AG04450 (cell line): ENCODE data around the gene NFAM1. TPM values are rescaled to one million over a fixed set of nuclear protein-coding genes. Genes with fewer than 3 reads are reported as not detected.

ENCODE experiments used
- CTCF ChIA-PET: fragments of 300-600, 350-600 bp; formaldehyde crosslinking; extraction: SDS; loops from one replicate; lab custom pipeline; 2022; ENCODE audit warnings: antibody characterized with exemption, inconsistent platforms; lab: Charles Lee
- POLR2A ChIA-PET: fragments of 350-600 bp; formaldehyde crosslinking; extraction: SDS; loops from one replicate; lab custom pipeline; 2021; ENCODE audit warnings: antibody characterized with exemption, inconsistent platforms; lab: Yijun Ruan, JAX
- DNase-seq: peaks from one replicate; pipeline ENCODE4 v3.0.0-alpha.2; 2011; ENCODE audit warnings: low read depth, low spot score
- H3K27ac ChIP-seq: one replicate; pipeline ENCODE4 v1.5.1; 2012; ENCODE audit warnings: low read depth, low read length, control low read depth
- H3K27me3 ChIP-seq: one replicate; pipeline ENCODE4 v1.6.0; 2012; ENCODE audit warnings: low read length; ENCODE audit not compliant: control insufficient read depth, insufficient read depth
- H3K4me3 ChIP-seq: 2 replicates; pipeline ENCODE4 v1.5.1; 2011; ENCODE audit warnings: mild to moderate bottlenecking, low read depth, low read length, control low read depth
- H3K9me3 ChIP-seq: 2 replicates; pipeline ENCODE4 v1.5.1; 2012; ENCODE audit warnings: low read length; ENCODE audit not compliant: control insufficient read depth, insufficient read depth
- polyA plus RNA-seq: library from polyadenylated mRNA; depleted of rRNA; stranded (reverse); fragments of >200 nt; gene quantifications from 2 replicates; pipeline ENCODE4 v1.2.3, GENCODE V29; 2011
- TF ChIP-seq, protein P1 (sequence below): IDR thresholded peaks from 2 replicates; pipeline ENCODE4 v1.5.1; 2011; ENCODE audit warnings: low read depth, low read length, control low read depth, inconsistent platforms

The NFAM1 gene
- polyA plus RNA-seq, 1 experiment, result not detected

DNA sequence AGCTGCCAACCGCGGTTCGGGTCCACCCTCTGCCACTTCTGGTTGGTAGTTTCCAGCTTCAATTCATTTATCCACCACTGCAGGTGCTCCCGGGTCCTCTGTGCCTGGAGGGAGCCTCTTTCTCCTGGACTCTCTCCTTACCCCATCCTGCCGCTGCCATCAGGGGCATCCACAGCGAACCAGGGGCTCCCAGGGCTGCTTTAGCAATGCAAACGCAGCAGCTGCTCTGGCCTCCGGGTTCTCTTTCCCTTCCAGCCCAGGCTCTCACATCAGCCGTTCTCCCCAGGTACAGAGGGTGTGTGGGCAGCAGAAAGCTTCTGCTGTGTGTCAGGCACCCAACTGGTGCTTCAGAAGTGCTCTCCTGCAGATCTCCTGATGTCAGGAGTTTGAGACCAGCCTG is 27.9 kb downstream of the NFAM1 start:
- no peak for DNase-seq
- POLR2A ChIA-PET, result no interaction called here
- TF ChIP-seq, protein P1, sequence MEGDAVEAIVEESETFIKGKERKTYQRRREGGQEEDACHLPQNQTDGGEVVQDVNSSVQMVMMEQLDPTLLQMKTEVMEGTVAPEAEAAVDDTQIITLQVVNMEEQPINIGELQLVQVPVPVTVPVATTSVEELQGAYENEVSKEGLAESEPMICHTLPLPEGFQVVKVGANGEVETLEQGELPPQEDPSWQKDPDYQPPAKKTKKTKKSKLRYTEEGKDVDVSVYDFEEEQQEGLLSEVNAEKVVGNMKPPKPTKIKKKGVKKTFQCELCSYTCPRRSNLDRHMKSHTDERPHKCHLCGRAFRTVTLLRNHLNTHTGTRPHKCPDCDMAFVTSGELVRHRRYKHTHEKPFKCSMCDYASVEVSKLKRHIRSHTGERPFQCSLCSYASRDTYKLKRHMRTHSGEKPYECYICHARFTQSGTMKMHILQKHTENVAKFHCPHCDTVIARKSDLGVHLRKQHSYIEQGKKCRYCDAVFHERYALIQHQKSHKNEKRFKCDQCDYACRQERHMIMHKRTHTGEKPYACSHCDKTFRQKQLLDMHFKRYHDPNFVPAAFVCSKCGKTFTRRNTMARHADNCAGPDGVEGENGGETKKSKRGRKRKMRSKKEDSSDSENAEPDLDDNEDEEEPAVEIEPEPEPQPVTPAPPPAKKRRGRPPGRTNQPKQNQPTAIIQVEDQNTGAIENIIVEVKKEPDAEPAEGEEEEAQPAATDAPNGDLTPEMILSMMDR, result no peak
- CTCF ChIA-PET, result no interaction called here
- no peak overlapping the region for H3K4me3 ChIP-seq
- no peaks in the 10 kb centered on the region for H3K9me3 ChIP-seq
- peaks cover 26% of the 10 kb centered on the region for H3K27me3 ChIP-seq
- no peak overlapping the region for H3K27ac ChIP-seq

DNA sequence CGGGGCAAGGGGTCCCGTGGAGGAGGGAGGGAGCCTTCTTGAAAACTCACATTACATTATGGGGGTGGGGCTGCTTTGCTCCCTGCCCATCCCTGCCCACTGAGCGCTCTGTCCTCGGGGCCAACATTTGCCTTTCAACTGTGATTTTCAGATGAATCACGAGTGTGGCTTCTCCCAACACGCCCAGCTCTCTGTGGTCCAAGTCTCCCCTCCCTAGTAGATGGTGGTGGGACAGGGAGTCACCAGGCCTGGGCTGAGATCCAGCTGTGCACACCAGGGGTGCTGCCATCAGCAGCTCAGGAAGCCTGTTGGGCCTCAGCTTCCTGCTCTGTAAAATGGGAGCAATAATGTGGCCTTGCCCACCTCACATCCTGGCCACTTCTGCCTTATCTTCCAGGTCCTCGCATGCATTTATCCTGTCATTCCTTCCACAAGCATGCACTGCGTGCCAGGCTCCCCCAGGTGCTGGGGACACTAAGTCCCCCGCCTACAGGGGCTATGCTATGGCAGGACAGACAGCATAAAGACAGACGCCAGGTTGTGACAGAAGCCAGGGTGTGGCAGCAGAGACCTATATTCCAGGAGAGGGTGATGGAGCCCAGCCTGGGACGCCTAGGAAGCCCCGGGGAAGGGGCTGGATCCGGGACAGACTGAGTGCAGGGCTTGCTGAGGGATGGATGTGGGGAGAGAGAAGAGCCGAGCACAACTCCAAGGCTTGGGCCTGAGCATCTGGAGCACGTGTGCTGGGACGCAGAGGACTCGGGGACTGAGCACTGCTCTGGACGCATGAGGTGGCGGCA is 30.5 kb downstream of the NFAM1 start:
- H3K27ac ChIP-seq, result no peak overlapping the region
- ChIA-PET CTCF (no interaction called here), POLR2A (no interaction called here)
- H3K27me3 ChIP-seq, result peaks cover 23% of the 10 kb centered on the region
- DNase-seq, result no peak
- TF ChIP-seq, protein P1, result no peak
- H3K4me3 ChIP-seq, result no peak overlapping the region
- H3K9me3 ChIP-seq, result no peaks in the 10 kb centered on the region

DNA sequence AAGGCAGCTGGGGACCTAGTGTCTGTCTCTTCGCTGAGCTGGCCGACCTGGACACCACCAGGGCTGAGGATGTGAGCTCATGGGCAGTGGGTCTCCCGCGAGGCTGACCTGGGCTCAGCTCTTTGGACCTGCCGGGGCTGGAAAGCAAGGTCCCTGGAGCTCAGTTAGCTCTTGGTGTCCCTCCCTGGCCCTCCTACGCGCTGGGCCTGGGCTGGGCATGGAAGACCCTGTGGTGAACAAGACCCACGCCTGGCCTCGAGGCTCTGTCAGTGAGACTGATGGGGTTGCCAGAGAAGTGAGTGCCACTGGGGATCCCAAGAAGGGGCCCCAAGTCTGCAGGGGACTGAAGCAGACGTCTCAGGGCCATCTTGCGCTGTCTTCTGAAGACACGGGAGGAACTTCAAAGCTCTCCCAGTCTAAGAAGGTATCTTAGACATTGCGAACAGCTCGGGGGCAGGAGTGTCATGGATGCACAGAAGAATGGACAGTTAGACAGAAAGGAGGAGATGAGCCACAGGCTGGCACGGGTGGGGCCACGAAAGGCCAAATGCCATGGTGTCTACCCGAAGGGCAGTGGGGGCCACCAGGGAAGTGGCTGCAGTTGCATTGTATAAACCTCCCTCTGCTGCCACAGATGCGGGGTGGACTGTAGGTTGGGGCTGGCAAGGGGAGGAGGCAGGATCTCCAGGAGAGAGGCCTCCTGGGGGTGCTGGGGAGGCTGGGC is 31.2 kb downstream of the NFAM1 start:
- TF ChIP-seq, protein P1, result no peak
- DNase-seq, result no peak
- CTCF ChIA-PET, result no interaction called here
- POLR2A ChIA-PET, result no interaction called here
- Histone ChIP-seq H3K9me3 (no peaks in the 10 kb centered on the region), H3K27me3 (peaks cover 16% of the 10 kb centered on the region), H3K4me3 (no peak overlapping the region), H3K27ac (no peak overlapping the region)

DNA sequence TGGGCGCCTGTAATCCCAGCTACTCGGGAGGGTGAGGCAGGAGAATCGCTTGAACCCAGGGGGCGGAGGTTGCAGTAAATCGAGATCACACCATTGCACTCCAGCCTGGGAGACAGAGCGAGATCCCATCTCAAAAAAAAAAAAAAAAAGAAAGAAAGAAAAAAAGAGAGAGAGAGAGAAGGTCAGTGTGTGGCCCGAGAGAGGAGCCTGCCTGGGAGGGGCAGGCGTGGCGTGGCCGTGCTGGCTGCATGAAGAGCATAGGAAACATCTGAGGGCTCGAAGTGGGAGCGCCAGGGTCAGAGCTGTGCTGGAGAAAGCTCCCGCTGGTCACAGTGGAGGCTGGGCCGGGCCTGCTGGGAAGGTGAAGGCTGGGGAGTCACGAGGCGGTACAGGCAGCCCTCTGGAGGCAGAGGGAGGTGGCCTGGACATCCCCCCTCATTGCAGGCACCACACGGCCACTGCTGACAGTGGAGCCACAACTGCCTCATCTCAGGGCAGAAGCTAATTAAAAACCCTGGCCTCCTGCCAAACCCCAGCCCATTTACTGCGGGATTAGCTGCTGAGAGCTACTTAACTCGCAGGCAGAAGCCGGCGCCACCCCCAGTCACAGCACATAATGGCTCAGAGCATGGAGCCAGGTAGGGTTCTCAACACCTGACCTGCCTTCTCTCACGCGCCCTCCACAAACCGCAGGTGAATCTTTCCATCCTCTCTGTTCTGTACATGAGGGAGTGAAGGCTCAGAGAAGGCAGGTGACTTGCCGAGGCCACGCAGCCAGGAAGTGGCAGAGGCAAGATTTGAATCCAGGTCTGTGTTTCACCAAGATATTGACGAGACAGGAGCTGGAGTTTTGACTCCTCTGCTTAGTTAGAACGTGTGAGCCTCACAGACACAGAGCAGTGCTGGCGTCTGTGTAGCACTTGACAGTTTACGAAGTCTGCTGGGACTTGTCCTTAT is 32.6 kb downstream of the NFAM1 start:
- DNase-seq, result no peak
- ChIA-PET CTCF (no interaction called here), POLR2A (no interaction called here)
- H3K27me3 ChIP-seq, result peaks cover 13% of the 10 kb centered on the region
- no peaks in the 10 kb centered on the region for H3K9me3 ChIP-seq
- TF ChIP-seq, protein P1, result no peak
- no peak overlapping the region for H3K4me3 ChIP-seq
- no peak overlapping the region for H3K27ac ChIP-seq
